ENCODE data around the gene PTPRG. TPM values are rescaled to one million over a fixed set of nuclear protein-coding genes. Genes with fewer than 3 reads are reported as not detected.

The PTPRG gene
- total RNA-seq, 2 experiments from 2014 or later: not detected

DNA sequence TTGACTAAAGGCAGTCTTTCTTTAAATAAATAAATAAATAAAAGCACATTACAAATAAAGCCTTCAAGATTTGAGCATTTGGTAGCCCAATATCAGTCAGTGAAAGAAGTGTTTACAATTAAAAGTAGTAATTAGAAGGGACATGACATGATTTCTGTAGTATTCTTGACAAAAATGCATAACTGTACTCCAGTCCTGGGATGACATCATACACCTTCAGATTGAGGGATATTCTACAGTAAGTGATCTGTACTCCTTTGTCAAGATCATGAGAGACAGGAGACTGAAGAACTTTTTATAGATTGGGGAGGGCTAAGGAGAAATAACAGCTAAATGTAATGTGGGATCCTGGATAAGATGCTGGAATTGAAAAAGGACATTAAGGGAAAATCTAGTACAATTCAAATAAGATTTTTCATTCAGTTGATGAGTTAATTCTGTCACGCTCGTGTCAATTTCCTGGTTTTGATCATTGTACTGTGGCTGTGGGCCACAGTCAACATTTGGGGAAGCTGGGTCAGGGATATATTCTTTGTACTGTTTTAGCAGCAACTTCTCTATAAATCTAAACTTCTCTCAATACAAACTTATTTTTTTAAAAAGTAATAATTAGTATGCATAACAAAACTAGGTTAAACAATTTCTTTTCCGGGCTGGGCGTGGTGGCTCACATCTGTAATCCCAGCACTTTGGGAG, 314.8 kb downstream of the PTPRG start:
- Mint-ChIP-seq H3K27me3 (ENCODE audit: low read depth) (peaks cover 1% of the 10 kb centered on the region), H3K36me3 (ENCODE audit: low read depth) (no peaks in the 10 kb centered on the region), H3K4me3 (no peak overlapping the region), H3K4me1 (ENCODE audit: low read depth) (no peaks in the 10 kb centered on the region), H3K9me3 (ENCODE audit: insufficient read depth) (no peaks in the 10 kb centered on the region), H3K27ac (no peak overlapping the region)
- ChIA-PET POLR2A (no interaction called here), CTCF (no interaction called here)
- DNase-seq (no peak), ATAC-seq (no peak)

GRCh38 chr3:61876797-61877196, 315.4 kb downstream of the PTPRG start:
- no peak for DNase-seq
- CTCF ChIA-PET: no interaction called here
- ATAC-seq: no peak
- H3K27me3 Mint-ChIP-seq (ENCODE audit: low read depth): peaks cover 1% of the 10 kb centered on the region
- H3K4me1 Mint-ChIP-seq (ENCODE audit: low read depth): no peaks in the 10 kb centered on the region
- no peak overlapping the region for H3K4me3 Mint-ChIP-seq
- H3K27ac Mint-ChIP-seq: no peak overlapping the region
- H3K9me3 Mint-ChIP-seq (ENCODE audit: insufficient read depth): no peaks in the 10 kb centered on the region
- no peaks in the 10 kb centered on the region for H3K36me3 Mint-ChIP-seq (ENCODE audit: low read depth)
- POLR2A ChIA-PET: no interaction called here

DNA sequence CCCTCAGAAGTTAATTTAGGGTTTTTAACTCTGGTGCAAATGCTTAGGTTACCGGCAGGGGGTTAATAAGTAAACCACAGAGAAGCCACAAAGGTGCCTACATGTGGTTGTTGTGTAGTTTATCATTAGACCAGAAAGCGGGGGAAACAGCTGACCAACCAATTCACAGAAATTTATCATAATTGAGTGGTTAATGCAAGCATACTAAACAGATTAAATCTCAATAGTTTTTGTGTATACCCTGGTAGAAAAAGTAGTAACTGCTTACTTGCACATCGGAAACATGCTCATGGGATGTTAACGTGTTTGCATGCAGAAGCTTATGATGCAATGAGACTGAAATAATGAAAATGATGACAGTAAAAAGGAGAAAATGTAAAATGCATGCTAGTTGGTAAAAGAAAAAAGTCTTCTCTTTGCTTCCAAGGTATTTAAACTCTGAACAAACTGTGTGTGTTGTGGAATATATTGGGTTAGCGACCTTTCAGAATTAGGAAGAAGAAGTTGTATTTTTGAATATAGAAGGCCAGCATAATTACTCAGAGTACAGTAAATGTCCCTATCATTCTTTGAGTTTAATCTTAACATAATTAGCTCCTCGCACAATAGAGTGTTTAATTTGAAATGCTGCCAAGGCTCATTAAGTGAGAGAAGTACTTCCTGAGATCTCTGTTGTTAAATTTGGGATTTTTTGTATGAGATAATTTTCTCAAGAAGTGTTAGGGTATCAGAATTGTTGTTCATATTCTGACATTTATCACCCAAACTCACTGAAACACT, 316.2 kb downstream of the PTPRG start:
- no peak overlapping the region for H3K4me3 Mint-ChIP-seq
- ChIA-PET CTCF (no interaction called here), POLR2A (no interaction called here)
- peaks cover 1% of the 10 kb centered on the region for H3K27me3 Mint-ChIP-seq (ENCODE audit: low read depth)
- DNase-seq (no peak), ATAC-seq (no peak)
- H3K9me3 Mint-ChIP-seq (ENCODE audit: insufficient read depth): no peaks in the 10 kb centered on the region
- H3K36me3 Mint-ChIP-seq (ENCODE audit: low read depth): no peaks in the 10 kb centered on the region
- H3K4me1 Mint-ChIP-seq (ENCODE audit: low read depth): no peaks in the 10 kb centered on the region
- no peak overlapping the region for H3K27ac Mint-ChIP-seq

DNA sequence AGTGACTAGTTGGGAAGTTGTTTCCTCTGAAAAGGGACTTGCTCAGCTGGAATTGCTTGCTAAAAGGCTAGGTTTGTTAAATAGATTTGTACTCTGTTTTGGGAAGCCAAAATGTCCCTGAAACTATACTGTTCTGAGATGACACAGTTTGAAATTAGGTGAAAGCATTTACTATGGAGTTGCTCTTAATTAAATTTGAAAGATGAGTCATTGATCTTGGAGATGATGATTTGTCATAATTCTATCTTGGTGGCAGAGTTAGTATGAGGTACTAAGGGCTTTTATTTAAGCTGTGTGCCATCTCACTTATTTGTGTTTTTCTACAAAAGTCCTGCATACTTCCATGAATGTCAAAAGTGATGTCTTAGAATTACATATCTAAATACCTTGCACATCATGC, 320.9 kb downstream of the PTPRG start:
- CTCF ChIA-PET: no interaction called here
- H3K27ac Mint-ChIP-seq: no peak overlapping the region
- H3K9me3 Mint-ChIP-seq (ENCODE audit: insufficient read depth): no peaks in the 10 kb centered on the region
- no peaks in the 10 kb centered on the region for H3K27me3 Mint-ChIP-seq (ENCODE audit: low read depth)
- H3K4me1 Mint-ChIP-seq (ENCODE audit: low read depth): no peaks in the 10 kb centered on the region
- ATAC-seq (no peak), DNase-seq (no peak)
- no peaks in the 10 kb centered on the region for H3K36me3 Mint-ChIP-seq (ENCODE audit: low read depth)
- H3K4me3 Mint-ChIP-seq: no peak overlapping the region
- POLR2A ChIA-PET: no interaction called here

GRCh38 chr3:61884794-61885193, 323.4 kb downstream of the PTPRG start:
- Mint-ChIP-seq H3K27me3 (ENCODE audit: low read depth) (no peaks in the 10 kb centered on the region), H3K36me3 (ENCODE audit: low read depth) (no peaks in the 10 kb centered on the region), H3K27ac (no peak overlapping the region), H3K4me3 (no peak overlapping the region), H3K9me3 (ENCODE audit: insufficient read depth) (no peaks in the 10 kb centered on the region), H3K4me1 (ENCODE audit: low read depth) (no peaks in the 10 kb centered on the region)
- DNase-seq (no peak), ATAC-seq (no peak)
- POLR2A ChIA-PET: no interaction called here
- CTCF ChIA-PET: no interaction called here

DNA sequence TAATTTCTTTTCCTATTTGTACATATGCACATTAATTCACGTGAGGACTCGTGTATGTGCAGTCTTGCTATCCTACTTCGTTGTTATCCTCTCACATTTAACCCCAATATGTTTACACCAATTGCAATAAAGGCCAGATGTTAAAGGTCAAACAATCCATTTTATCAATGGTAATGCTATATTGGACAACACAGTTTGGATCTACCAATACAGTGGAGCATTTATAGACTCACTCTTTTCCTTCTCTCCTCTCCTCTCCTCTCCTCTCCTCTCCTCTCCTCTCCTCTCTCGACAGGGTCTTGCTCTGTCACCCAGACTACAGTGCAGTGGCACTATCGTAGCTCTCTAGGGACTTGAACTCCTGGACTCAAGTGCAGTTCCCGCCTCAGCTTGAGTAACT, 324.0 kb downstream of the PTPRG start:
- DNase-seq: no peak
- Mint-ChIP-seq H3K4me3 (no peak overlapping the region), H3K9me3 (ENCODE audit: insufficient read depth) (no peaks in the 10 kb centered on the region), H3K27ac (no peak overlapping the region), H3K36me3 (ENCODE audit: low read depth) (no peaks in the 10 kb centered on the region), H3K4me1 (ENCODE audit: low read depth) (no peaks in the 10 kb centered on the region), H3K27me3 (ENCODE audit: low read depth) (no peaks in the 10 kb centered on the region)
- ATAC-seq: no peak
- CTCF ChIA-PET: no interaction called here
- POLR2A ChIA-PET: no interaction called here

DNA sequence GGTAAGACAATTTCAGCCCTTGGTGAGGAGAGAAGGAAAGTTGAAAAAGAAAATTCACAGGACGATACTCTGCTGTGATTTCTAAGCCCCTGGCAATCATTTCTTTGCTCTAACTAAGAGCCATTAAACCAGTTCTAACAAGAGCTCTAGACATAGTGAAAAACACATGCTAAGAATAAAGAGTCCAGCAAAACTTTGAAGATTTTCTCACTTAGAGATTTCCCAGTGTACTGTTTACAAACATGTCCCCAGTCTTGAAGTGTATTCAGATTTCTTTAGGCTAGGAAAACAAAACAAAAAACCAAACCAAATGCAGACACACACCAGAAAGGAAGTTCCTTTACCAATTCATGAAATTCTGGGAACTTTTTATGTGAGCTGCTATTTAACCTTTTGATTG, 325.8 kb downstream of the PTPRG start:
- no peak overlapping the region for H3K4me3 Mint-ChIP-seq
- H3K27ac Mint-ChIP-seq: no peak overlapping the region
- H3K36me3 Mint-ChIP-seq (ENCODE audit: low read depth): no peaks in the 10 kb centered on the region
- DNase-seq (no peak), ATAC-seq (no peak)
- CTCF ChIA-PET: no interaction called here
- POLR2A ChIA-PET: no interaction called here
- H3K27me3 Mint-ChIP-seq (ENCODE audit: low read depth): no peaks in the 10 kb centered on the region
- no peaks in the 10 kb centered on the region for H3K9me3 Mint-ChIP-seq (ENCODE audit: insufficient read depth)
- H3K4me1 Mint-ChIP-seq (ENCODE audit: low read depth): no peaks in the 10 kb centered on the region

- POLR2A ChIA-PET: no interaction called here
- Mint-ChIP-seq H3K27ac (no peak overlapping the region), H3K4me3 (no peak overlapping the region), H3K36me3 (ENCODE audit: low read depth) (no peaks in the 10 kb centered on the region), H3K9me3 (ENCODE audit: insufficient read depth) (no peaks in the 10 kb centered on the region), H3K4me1 (ENCODE audit: low read depth) (no peaks in the 10 kb centered on the region), H3K27me3 (ENCODE audit: low read depth) (no peaks in the 10 kb centered on the region)
- DNase-seq (no peak), ATAC-seq (no peak)
- CTCF ChIA-PET: no interaction called here
These were observed 327.9 kb downstream of the PTPRG start for GRCh38 chr3:61889259-61889658.

GRCh38 chr3:61890167-61890566, 328.8 kb downstream of the PTPRG start:
- ChIA-PET POLR2A (no interaction called here), CTCF (interaction anchor here (0.6 kb wide), 1 partner anchor 938 kb away, joined by 3 read pairs; no protein-coding TSS in a partner anchor)
- peaks cover 8% of the 10 kb centered on the region for H3K4me1 Mint-ChIP-seq (ENCODE audit: low read depth)
- H3K9me3 Mint-ChIP-seq (ENCODE audit: insufficient read depth): no peaks in the 10 kb centered on the region
- no peak for ATAC-seq
- H3K4me3 Mint-ChIP-seq: no peak overlapping the region
- no peaks in the 10 kb centered on the region for H3K36me3 Mint-ChIP-seq (ENCODE audit: low read depth)
- DNase-seq: no peak
- no peak overlapping the region for H3K27ac Mint-ChIP-seq
- H3K27me3 Mint-ChIP-seq (ENCODE audit: low read depth): no peaks in the 10 kb centered on the region

DNA sequence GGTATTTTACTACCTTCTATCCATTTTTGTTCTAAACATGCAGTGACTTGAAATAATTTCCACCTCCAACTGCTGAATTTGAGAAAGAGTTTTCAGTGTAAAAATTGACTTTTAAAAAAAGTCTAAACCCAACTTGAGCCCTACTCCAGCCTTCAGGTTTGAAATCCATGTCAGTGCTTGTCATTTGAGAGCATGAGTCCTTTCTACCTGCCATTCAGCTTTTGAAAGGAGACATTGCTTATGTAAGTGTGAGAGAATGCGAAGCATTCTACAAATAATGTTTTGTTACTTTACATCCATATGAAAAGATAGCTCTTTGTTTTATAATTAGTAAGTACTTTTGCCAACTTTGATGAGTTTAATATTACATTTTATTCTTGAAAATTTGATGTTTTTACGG, 329.2 kb downstream of the PTPRG start:
- H3K4me3 Mint-ChIP-seq: no peak overlapping the region
- H3K36me3 Mint-ChIP-seq (ENCODE audit: low read depth): no peaks in the 10 kb centered on the region
- ChIA-PET POLR2A (no interaction called here), CTCF (interaction anchor here (0.6 kb wide), 1 partner anchor 938 kb away, joined by 3 read pairs; no protein-coding TSS in a partner anchor)
- ATAC-seq (no peak), DNase-seq (no peak)
- no peak overlapping the region for H3K27ac Mint-ChIP-seq
- no peaks in the 10 kb centered on the region for H3K9me3 Mint-ChIP-seq (ENCODE audit: insufficient read depth)
- H3K27me3 Mint-ChIP-seq (ENCODE audit: low read depth): no peaks in the 10 kb centered on the region
- peaks cover 12% of the 10 kb centered on the region for H3K4me1 Mint-ChIP-seq (ENCODE audit: low read depth)

DNA sequence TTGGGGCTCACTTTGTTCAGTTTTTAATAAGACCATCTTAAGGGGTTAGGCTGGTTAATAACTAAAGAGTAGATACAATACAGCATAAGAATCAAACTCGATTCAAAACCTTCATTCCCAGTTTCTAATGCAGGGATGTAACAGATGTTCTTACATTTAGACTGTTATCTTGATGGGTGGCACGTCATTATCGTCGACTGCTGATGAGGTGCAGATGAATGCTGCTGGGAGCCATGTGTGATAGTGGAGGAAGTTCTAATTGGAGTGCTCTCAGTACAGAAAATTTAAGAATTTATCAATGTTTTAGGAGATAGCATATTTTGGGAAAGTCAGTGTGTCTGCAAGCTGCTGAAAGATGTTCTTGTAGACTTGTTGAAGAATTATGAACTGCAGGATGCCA, 331.5 kb downstream of the PTPRG start:
- H3K27me3 Mint-ChIP-seq (ENCODE audit: low read depth): no peaks in the 10 kb centered on the region
- ATAC-seq (no peak), DNase-seq (no peak)
- H3K9me3 Mint-ChIP-seq (ENCODE audit: insufficient read depth): no peaks in the 10 kb centered on the region
- H3K4me1 Mint-ChIP-seq (ENCODE audit: low read depth): peaks cover 15% of the 10 kb centered on the region
- H3K4me3 Mint-ChIP-seq: no peak overlapping the region
- CTCF ChIA-PET: interaction anchor here (1.0 kb wide), 1 partner anchor 295 kb away, joined by 3 read pairs; no protein-coding TSS in a partner anchor
- no peak overlapping the region for H3K27ac Mint-ChIP-seq
- POLR2A ChIA-PET: no interaction called here
- no peaks in the 10 kb centered on the region for H3K36me3 Mint-ChIP-seq (ENCODE audit: low read depth)

DNA sequence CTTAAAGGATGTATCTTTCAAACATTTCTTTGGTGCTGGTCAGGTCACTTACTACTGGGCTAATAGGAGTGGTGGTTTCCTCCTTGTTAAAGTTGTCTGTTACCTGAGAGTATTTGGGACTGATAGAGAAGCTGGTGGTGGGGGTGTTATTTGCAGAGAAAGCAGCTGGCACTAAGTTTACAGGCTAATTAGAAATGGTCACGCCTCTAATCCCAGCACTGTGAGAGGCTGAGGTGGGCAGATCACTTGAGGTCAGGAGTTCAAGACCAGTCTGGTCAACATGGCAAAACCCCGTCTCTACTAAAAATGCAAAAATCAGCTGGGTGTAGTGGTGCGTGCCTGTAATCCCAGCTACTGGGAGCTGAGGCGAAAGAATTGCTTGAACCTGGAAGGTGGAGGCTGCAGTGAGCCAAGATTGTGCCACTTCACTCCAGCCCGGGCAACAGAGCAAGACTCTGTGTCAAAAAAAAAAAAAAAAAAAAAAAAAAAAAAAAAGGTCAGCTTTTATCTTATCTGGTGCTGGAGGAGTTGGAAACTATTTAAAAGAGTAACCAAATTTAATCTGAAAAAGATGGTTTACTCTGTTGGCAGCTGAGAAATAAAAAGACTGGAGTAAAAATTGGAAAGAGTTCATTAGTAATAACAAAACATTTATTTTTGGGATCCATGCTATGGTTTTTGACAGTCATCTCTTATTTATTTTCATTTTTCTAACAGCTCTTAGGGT, 332.6 kb downstream of the PTPRG start:
- POLR2A ChIA-PET: no interaction called here
- H3K4me1 Mint-ChIP-seq (ENCODE audit: low read depth): peaks cover 15% of the 10 kb centered on the region
- no peak overlapping the region for H3K27ac Mint-ChIP-seq
- no peaks in the 10 kb centered on the region for H3K9me3 Mint-ChIP-seq (ENCODE audit: insufficient read depth)
- H3K36me3 Mint-ChIP-seq (ENCODE audit: low read depth): no peaks in the 10 kb centered on the region
- DNase-seq (no peak), ATAC-seq (no peak)
- H3K27me3 Mint-ChIP-seq (ENCODE audit: low read depth): no peaks in the 10 kb centered on the region
- CTCF ChIA-PET: interaction anchor here (1.0 kb wide), 1 partner anchor 294 kb away, joined by 3 read pairs; no protein-coding TSS in a partner anchor
- no peak overlapping the region for H3K4me3 Mint-ChIP-seq

Measured in activated CD8-positive, alpha-beta T cell treated with anti-CD3 and anti-CD28 coated beads, Interleukin-2, amount 10 ng/mL, durations not matched to agents 7 days and 5 days (primary cell).